GM18517 (cell line): ENCODE data around the gene BOK.
"Not testable (repeated sequence)": the region's sequence is repeated elsewhere in the genome, so short reads cannot be mapped to it uniquely, and the experiment has no call there.

ENCODE experiments used
- ATAC-seq: cut with Tn5 transposase; IDR thresholded peaks from one replicate; pipeline ENCODE4 v1.9.1; 2021; ENCODE audit warnings: mild to moderate bottlenecking, moderate library complexity; ENCODE audit not compliant: unreplicated experiment

BOK gene

GRCh38 chr2:241554610-241555322 lies 3.8 kb upstream of the BOK start:
- ATAC-seq = no peak

GRCh38 chr2:241555711-241556110 lies 2.8 kb upstream of the BOK start:
- no peak for ATAC-seq

DNA sequence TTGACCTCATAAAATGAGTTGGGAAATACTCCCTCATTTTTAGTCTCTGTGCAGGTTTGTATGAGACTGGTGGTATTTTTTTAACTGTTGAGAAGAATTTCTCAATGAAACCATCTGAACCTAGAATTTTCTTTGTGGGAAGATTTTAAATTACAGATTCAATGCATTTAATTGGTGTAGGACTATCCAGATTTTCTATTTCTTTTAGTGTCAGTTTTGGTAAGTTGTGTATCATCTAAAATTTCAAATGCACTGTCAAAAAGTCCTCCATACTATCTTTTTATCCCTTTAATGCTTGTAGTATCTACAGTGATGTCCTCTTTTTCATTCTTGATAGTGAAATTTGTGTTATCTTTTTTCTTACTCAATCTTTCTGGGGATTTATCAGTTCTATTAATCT lies 1.8 kb upstream of the BOK start:
- ATAC-seq = no peak

DNA sequence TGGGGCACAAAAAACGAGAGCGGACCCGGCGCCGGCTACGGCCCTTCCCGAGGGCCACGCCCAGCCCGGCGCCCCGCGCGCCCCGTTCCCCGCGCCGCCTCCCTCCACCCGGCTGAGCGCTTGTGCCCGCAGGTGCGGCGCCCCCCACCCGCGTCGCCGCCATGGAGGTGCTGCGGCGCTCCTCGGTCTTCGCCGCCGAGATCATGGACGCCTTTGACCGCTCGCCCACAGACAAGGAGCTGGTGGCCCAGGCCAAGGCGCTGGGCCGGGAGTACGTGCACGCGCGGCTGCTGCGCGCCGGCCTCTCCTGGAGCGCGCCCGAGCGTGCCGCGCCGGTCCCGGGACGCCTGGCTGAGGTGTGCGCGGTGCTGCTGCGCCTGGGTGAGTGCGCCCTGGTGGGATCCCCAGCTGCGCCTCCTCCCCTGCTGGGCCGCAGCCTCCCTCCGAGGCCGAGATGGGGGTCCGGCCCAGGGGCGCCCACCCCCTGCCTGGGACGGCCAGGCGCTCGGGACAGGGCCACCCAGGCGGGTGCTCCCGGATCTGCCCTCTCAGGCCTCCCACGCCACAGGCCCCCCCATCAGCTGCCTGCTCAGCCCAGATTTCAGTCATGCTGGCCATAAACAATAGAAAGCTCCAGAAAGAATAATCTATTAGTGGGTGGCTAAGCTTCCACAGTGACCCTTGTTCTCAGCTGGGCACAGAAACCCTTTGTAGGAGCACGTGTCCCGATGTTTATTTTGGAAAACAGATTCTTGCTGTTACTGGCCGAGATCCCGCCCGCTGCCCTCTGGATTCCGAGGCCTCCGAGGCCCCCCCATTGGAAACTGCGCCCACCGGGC lies 997 bp downstream of the BOK start:
- ATAC-seq = no peak

DNA sequence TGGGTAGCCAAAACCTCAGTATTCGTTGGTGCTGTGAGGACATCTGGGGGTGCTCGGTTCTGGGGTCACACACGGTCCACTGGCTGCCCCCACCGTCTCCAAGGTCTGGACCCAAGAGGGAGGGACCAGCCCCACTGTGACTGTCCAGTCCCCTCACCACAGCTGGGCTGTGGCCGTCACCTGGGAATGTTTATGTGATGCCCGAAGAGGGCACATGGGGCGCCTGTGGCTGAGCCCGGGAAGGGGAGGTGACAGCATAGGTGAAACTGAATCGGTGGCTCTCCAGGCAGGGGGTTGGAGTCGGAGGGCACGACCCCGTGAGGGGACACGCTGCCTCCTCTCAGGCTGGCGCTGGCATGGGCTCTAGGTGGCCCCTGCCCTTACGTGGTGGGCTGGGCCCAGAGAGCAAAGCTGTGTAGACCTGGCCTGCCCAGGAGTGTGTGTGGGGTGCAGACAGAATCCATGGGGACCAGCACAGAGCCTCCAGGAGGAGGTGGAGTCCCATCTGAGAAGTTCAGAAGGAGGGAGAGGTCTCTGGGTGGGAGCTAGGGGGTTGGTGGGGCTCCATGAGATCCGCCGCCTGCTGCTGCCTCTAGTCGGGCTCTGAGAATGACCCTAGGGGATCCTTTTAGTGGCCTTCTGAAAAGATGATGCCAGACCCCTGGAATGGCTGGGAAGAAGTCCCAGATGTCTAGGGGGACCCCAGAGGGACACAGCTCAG lies 1.8 kb downstream of the BOK start:
- ATAC-seq = no peak

- no peak for ATAC-seq
Measured at GRCh38 chr2:241560883-241561474, 2.4 kb downstream of the BOK start.

DNA sequence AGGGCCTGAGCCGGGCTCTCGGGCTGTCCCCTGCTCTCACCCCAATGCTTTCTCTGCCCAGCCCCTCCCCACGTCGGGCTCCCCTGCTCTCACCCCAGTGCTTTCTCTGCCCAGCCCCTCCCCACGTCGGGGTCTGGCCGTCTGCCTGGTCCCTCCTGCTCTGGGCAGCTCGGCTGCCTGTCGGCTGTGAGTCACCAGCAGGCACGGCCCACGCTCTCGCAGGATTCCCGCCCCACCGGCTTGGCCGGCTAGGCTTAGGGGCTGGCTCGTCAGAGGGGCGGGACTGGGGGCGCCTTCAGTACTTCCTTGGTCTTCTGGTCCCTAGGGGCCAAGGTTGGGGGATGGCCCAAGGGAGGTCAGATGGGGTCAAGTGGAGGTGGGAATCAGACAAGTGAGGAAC lies 3.3 kb downstream of the BOK start:
- ATAC-seq = no peak

GRCh38 chr2:241562269-241562891 lies 3.8 kb downstream of the BOK start:
- ATAC-seq = no peak

GRCh38 chr2:241563031-241563507 lies 4.5 kb downstream of the BOK start:
- ATAC-seq = no peak

DNA sequence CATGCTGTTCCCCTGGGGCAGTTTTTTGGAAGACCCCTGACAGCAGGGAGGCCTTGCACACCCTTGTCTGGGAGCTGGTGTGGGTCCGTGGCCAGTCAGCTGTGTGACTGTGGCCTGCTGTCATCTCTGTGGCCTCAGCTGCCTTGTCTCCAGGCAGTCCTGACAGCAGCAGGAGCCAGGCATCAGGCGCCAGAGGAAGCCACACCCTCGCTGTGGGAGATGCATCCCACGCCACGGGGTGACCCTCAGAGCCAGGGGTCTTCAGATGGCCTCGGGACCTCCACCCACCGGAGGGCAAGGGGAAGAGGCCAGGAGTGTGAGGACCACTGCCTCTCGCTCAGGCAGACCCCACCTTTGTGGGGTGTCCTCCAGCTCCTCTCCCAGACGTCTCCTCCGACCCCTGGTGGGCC lies 5.0 kb downstream of the BOK start:
- ATAC-seq = no peak

DNA sequence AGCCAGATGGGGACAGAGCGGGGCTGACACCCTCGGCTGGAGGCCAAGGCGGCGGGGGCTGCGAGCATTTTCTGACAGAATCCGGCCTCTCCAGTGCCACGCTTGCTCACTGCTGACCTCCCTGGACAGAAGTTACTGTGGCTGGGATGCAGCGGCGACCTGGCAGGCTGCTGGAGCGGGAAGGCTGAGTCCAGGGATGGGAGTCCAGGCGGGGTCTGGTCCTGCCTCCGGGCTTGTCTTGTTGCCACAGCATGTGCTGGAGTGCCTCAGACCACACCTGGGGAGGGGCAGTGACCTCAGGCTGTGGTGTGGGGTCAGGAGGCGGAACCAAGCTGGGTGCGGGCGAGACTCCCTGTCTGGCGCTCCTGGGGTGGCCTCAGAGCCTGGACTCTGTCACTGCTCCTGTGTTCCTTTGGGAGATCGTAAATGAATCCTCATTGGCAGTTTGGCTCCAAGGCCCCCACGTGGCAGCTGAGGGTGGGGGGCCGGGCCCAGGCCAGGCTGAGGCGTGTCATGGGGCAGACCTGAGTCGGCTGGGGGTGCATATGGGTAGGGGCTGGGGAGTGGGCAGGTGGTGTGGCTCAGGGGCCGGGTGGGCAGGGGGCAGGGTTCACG lies 5.5 kb downstream of the BOK start:
- ATAC-seq = no peak

DNA sequence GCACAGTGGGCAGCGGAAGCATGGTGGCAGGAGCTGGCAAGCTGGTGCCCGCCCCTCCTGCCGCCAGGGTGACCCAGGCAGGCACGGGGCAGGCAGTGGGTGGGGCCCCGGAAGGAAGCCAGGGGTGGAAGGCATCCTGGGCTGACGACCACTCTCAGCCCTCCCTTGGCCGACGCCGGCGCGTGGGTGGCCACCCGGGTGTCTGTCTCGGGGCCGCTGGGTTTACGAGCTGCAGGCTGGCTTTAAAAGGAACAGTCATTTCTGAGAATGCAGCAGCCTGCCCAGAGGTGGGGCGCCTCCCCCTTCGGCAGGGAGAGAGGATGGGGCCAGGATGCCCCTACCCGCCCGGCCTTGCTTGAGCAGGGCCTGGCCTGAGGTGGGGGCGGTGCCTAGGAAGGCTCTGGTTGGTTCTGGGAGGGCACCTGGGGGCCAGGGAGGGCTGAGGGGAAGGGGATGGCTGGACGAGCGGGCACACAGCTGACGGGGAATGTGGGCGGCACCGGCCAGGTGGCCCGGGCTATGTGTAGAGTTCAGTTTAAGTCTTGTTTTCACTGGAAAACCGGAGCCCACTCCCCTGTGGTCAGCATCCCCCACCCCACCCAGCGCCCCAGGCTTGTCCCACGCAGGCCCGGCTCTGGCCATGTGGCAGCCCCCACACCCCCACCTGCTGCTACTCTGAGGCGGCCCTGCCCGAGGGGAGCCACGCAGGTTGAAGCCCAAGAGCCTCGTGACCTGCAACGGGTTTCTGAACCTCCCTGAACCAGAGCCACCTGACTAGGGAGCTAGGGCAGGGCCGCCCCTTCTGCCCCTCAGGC lies 6.3 kb downstream of the BOK start:
- ATAC-seq = no peak

DNA sequence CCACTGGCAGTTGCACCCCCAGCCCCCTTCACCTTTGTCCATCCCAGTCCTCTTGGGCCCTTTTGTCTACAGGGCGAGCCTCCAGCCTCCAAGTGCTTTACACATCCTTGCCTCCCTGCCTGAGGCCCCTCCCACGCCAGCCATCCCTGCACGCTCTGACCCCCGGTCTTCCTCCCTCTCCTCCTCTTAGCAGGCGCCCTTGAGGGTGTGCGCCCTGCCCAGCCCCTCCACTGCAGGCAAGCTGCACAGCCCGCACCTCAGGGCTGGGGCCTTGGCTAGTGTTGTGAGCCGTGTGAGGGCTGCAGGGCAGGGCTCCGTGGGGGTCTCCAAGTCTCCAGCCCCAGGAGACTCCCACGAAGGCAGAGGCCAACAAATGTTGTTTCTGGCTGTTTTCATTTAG lies 6.9 kb downstream of the BOK start:
- no peak for ATAC-seq

- ATAC-seq = not testable (repeated sequence)
Measured at GRCh38 chr2:241566021-241566420, 7.5 kb downstream of the BOK start.

GRCh38 chr2:241566468-241566867 lies 7.9 kb downstream of the BOK start:
- ATAC-seq = no peak

DNA sequence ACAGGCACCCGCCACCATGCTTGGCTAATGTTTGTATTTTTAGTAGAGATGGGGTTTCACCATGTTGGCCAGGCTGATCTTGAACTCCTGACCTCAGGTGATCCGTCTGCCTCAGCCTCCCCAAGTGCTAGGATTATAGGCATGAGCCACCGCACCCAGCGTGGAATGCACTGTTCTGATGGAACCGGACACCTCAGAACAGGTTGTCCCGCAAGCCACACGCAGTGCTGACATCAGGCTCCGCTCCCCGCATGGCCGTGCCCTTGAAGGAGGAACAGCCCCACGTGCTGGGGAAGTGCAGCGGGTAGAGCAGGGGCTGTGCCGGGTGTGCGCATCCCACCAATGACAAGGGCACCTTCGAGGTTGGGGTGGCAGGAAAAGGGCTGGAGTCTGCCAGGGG lies 8.7 kb downstream of the BOK start:
- not testable (repeated sequence) for ATAC-seq

- no peak for ATAC-seq
Measured at GRCh38 chr2:241567776-241568175, 9.2 kb downstream of the BOK start.

DNA sequence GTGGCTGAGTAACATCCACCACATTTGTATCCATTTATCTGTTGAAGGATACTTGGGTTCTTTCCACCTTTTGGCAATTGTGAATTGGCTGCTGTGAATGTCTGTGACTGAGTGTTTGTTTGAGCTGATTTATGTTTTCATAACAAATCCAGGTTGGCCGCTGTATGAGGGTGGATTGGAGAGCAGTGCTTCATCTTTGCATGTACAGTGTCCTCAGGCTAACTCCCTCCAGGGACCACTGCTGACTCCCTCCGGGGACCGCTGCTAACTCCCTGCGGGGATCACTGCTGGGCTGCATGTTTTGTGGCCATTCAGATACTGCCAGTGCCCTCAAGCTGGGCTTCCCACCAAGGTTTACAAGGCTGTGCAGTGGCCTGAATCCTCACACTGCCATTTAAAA lies 10.2 kb downstream of the BOK start:
- ATAC-seq = no peak

- ATAC-seq = no peak
Measured at GRCh38 chr2:241569831-241570281, 11.3 kb downstream of the BOK start.
